Bronchial epithelial cell (primary cell): Measurements from ENCODE around the gene ZDHHC22. TPM values are rescaled to one million over a fixed set of nuclear protein-coding genes. Genes with fewer than 3 reads are reported as not detected.

Experiments
- DNase-seq: peaks from one replicate; pipeline ENCODE4 v3.0.0-alpha.2; 2010; ENCODE audit warnings: low read depth
- FAIRE-seq: peaks from 2 replicates; lab custom pipeline; 2011; peaks lifted over from hg19 to GRCh38; lab: Jason Lieb, UNC
- H3K27me3 ChIP-seq: 2 replicates; pipeline ENCODE4 v1.5.1; 2011; ENCODE audit warnings: low read length; ENCODE audit not compliant: control insufficient read depth, insufficient read depth
- H3K36me3 ChIP-seq: 2 replicates; pipeline ENCODE4 v1.5.1; 2011; ENCODE audit warnings: low read length; ENCODE audit not compliant: control insufficient read depth, insufficient read depth
- H3K4me3 ChIP-seq: 2 replicates; pipeline ENCODE4 v1.5.1; 2011; ENCODE audit warnings: mild to moderate bottlenecking, low read depth, low read length, control low read depth
- total RNA-seq: library from RNA; depleted of rRNA; stranded (reverse); fragments of >200 nt; gene quantifications from 2 replicates; pipeline ENCODE4 v1.2.1, GENCODE V29; 2014
- TF ChIP-seq, protein P1 (sequence below): IDR thresholded peaks from 2 replicates; pipeline ENCODE4 v1.5.1; 2011; ENCODE audit warnings: mild to moderate bottlenecking, moderate library complexity, low read length, control low read depth, inconsistent platforms; ENCODE audit not compliant: insufficient read depth, severe bottlenecking

Gene ZDHHC22
- total RNA-seq, 1 donor from 2014 or later = not detected

DNA sequence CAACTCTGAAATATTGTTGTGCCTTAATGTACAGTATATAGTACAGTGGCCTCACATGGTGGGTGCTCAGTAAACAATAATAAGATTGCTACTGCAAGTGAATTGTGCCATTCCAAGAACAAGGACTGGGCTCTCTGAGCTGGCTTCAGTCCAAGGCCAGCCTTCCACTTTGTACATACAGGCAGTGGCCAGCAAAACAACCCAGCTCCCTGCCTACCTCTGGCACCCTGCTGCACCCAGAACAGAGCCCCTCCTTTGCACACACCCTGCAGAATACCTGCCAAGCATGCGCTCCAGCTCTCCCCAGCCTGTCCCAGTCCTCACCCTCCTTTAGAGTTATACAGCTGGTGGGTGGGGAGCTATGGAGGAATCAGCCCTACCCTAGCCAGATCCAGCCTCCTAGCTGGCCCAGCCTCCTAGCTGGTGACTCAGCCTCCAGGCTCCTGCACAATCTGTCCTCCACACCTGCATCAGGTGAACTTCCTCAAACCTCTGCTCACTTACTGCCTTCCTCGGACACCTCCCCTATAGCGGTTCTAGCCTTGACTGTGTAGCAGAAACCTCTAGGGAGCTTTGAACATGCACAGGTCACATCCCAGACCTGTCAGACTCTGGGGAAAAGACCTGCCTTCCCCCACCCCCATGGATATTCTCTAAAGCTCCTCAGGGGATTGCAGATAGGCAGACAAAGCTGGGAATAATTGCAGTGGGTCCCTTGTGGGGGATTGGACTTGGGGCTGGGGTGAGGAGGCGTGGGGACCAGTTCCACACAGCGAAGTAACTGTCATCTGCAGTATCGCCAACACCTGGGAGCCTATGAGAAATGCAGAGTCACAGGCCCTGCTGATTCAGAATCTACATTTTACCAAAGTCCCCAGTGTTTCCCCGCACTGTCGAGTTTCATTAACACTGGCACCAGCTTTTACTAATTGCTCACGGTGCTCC is 17.9 kb downstream of the ZDHHC22 start:
- peak; percentile 99 for FAIRE-seq
- H3K4me3 ChIP-seq = no peak overlapping the region

GRCh38 chr14:77122526-77123125 is 19.0 kb downstream of the ZDHHC22 start:
- H3K4me3 ChIP-seq = no peak overlapping the region
- FAIRE-seq (peak; percentile 75), DNase-seq (no peak)
- H3K27me3 ChIP-seq = peaks cover 12% of the 10 kb centered on the region
- TF ChIP-seq, protein P1, sequence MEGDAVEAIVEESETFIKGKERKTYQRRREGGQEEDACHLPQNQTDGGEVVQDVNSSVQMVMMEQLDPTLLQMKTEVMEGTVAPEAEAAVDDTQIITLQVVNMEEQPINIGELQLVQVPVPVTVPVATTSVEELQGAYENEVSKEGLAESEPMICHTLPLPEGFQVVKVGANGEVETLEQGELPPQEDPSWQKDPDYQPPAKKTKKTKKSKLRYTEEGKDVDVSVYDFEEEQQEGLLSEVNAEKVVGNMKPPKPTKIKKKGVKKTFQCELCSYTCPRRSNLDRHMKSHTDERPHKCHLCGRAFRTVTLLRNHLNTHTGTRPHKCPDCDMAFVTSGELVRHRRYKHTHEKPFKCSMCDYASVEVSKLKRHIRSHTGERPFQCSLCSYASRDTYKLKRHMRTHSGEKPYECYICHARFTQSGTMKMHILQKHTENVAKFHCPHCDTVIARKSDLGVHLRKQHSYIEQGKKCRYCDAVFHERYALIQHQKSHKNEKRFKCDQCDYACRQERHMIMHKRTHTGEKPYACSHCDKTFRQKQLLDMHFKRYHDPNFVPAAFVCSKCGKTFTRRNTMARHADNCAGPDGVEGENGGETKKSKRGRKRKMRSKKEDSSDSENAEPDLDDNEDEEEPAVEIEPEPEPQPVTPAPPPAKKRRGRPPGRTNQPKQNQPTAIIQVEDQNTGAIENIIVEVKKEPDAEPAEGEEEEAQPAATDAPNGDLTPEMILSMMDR = no peak
- H3K36me3 ChIP-seq = no peaks in the 10 kb centered on the region

More for the DNA sequence above, 17.9 kb downstream of the ZDHHC22 start:
- peak; percentile 94 for DNase-seq
- TF ChIP-seq, protein P1 = no peak
- Histone ChIP-seq H3K27me3 (peaks cover 14% of the 10 kb centered on the region), H3K36me3 (no peaks in the 10 kb centered on the region)

GRCh38 chr14:77120771-77121743 is 20.5 kb downstream of the ZDHHC22 start:
- DNase-seq = no peak
- peak; percentile 81 for FAIRE-seq
- Histone ChIP-seq H3K36me3 (no peaks in the 10 kb centered on the region), H3K27me3 (peaks cover 9% of the 10 kb centered on the region), H3K4me3 (no peak overlapping the region)
- TF ChIP-seq, protein P1 = no peak

- H3K27me3 ChIP-seq = no peaks in the 10 kb centered on the region
- TF ChIP-seq, protein P1 = no peak
- DNase-seq (no peak), FAIRE-seq (peak; percentile 40)
- H3K4me3 ChIP-seq = no peak overlapping the region
- H3K36me3 ChIP-seq = no peaks in the 10 kb centered on the region
Measured at GRCh38 chr14:77119851-77120250, 21.7 kb downstream of the ZDHHC22 start.

DNA sequence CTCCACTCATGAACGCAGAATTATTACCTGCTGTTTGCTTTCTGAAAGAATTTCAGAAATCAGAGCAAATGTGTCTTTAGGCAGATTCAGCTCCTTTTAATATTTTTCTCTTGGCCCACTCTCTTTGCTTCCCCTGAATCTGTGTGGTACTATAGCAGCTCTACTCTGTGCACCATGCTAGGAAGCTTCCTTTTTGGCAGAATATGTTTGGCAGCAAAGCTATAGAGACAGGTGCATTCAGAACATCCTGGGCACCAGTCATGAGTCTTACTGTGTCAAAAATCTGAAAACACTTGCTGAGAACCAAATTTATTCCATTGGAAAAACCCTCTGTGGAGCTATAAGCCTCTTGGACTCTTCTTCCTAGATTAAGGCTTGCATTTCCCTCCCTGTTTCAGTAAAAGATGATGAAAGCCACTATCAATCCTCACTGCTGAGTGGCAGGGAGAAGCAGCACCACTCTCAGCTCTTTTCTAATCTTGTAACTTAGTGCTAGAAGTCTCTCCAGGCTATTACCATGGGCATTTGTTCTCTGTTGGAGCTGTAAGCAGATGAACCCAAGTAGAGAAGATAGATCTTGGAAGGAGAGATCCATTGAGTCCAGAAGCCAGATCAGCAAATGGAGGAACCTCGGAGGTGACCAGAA is 25.3 kb downstream of the ZDHHC22 start:
- peaks cover 13% of the 10 kb centered on the region for H3K36me3 ChIP-seq
- TF ChIP-seq, protein P1 = no peak
- FAIRE-seq (no peak), DNase-seq (no peak)
- H3K4me3 ChIP-seq = no peak overlapping the region
- H3K27me3 ChIP-seq = no peaks in the 10 kb centered on the region
